ENCODE results near the gene THSD4.
"Not testable (repeated sequence)": the region's sequence is repeated elsewhere in the genome, so short reads cannot be mapped to it uniquely, and the experiment has no call there.

The THSD4 gene

DNA sequence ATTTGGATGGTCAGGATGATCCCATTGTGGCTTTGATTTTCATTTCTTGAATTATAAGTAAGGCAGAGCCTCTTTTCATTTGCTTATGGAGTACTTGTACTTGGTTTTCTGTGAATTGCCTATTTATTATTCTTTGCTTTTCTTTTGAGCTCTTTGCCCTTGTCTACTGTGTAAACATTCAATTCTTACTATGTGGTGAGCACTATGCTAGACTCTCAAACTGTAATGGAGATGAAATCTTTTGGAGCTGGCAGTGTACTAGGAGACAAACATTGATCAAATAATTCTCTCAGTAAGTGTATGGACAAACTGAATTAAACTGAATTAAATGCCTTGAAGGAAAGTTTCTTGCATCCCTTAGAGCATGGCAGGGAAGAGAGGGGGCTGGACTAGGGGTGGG is 608.1 kb downstream of the THSD4 start:
- H3K36me3 ChIP-seq (ENCODE audit: control insufficient read depth, insufficient read depth, low read length): no peaks in the 10 kb centered on the region

DNA sequence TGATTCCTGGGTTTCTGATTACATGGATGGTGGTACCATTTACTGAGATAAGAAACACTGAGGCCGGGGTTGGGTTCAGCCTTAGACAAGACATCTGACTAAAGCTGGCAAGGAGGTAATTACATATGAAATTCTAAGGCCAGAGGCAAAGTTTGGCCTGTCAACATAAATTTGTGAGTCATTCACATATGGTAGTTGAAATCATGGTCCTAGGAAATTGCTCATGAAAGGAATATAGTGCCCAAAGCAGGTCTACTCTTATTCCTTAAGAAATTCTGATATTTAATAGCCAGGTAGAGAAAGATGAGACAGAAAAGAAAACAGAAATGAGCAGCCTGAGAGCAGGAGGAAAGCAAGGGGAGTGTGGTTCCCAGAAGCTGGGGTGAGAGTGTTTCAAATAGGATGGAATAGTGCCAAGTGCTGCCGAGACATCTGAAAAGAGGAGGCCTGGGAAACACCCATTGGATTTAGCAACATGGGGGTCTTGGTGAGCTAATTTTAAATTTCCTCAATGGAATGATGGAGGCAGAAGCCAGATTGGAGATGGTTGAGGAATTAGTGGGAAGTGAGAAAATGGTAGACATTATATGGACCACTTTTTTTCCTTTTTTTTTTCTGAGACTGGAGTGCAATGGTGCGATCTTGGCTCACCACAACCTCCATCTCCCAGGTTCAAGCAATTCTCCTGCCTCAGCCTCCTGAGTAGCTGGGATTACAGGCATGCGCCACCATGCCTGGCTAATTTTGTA is 610.1 kb downstream of the THSD4 start:
- H3K4me1 ChIP-seq (ENCODE audit: control insufficient read depth, insufficient read depth, low read length, poor library complexity, severe bottlenecking); H3K9me3 ChIP-seq (ENCODE audit: control insufficient read depth, low read length); H3K36me3 ChIP-seq (ENCODE audit: control insufficient read depth, insufficient read depth, low read length); H3K4me3 ChIP-seq (ENCODE audit: insufficient read depth, low read depth, low read length, poor library complexity, severe bottlenecking); DNase-seq; H3K27me3 ChIP-seq (replicated peaks; ENCODE audit: control insufficient read depth, insufficient read depth, low read length, poor library complexity, severe bottlenecking); H3K27ac ChIP-seq (ENCODE audit: insufficient read depth, low read length, poor library complexity, severe bottlenecking): not testable (repeated sequence)

More for the DNA sequence above, 608.1 kb downstream of the THSD4 start:
- Histone ChIP-seq H3K27ac (ENCODE audit: insufficient read depth, low read length, poor library complexity, severe bottlenecking) (no peak overlapping the region), H3K4me1 (ENCODE audit: control insufficient read depth, insufficient read depth, low read length, poor library complexity, severe bottlenecking) (no peaks in the 10 kb centered on the region), H3K4me3 (ENCODE audit: insufficient read depth, low read depth, low read length, poor library complexity, severe bottlenecking) (no peak overlapping the region), H3K27me3 (replicated peaks; ENCODE audit: control insufficient read depth, insufficient read depth, low read length, poor library complexity, severe bottlenecking) (no peaks in the 10 kb centered on the region), H3K9me3 (ENCODE audit: control insufficient read depth, low read length) (no peaks in the 10 kb centered on the region)
- no peak for DNase-seq

DNA sequence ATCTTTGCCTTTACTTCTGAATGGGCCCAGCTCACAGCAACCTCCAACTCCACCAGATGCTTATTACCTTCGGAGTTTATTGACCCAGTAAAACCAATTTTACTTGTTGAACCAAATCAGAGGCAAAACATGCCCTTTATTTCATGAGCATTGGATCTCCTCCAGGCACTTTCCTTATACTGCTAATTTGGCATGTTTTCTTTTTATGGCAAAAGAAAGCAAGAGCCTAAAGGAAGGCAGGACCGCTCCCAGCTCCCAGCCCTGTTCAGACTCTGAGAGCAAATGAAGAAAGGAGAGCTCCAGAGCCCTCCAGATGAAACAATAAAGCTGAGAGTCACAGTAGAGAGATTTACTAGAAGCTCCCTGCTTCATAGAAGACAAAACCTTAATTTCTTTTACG is 613.6 kb downstream of the THSD4 start:
- H3K4me1 ChIP-seq (ENCODE audit: control insufficient read depth, insufficient read depth, low read length, poor library complexity, severe bottlenecking): no peaks in the 10 kb centered on the region
- no peak for DNase-seq
- H3K9me3 ChIP-seq (ENCODE audit: control insufficient read depth, low read length): no peaks in the 10 kb centered on the region
- no peaks in the 10 kb centered on the region for H3K36me3 ChIP-seq (ENCODE audit: control insufficient read depth, insufficient read depth, low read length)
- no peak overlapping the region for H3K4me3 ChIP-seq (ENCODE audit: insufficient read depth, low read depth, low read length, poor library complexity, severe bottlenecking)
- H3K27ac ChIP-seq (ENCODE audit: insufficient read depth, low read length, poor library complexity, severe bottlenecking): no peak overlapping the region
- no peaks in the 10 kb centered on the region for H3K27me3 ChIP-seq (replicated peaks; ENCODE audit: control insufficient read depth, insufficient read depth, low read length, poor library complexity, severe bottlenecking)

DNA sequence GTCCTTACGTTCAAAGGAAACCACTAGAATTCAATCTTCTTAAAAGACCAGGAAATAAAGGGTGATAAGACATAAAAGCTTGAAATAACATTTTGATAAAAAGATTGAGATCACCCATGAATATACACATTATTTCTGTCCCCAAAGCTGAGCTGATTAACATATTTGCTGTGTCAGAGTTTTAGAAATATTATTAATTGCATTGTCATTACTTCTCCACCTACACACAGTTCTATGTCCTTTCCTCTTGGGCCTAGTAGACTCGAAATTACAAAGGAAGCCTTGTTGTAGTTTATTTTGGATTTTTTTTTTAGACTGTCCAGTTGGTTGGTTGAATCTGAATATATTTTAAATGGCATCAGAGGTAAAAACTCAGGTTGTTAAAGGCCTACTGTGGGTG is 614.0 kb downstream of the THSD4 start:
- H3K27me3 ChIP-seq (replicated peaks; ENCODE audit: control insufficient read depth, insufficient read depth, low read length, poor library complexity, severe bottlenecking): no peaks in the 10 kb centered on the region
- H3K27ac ChIP-seq (ENCODE audit: insufficient read depth, low read length, poor library complexity, severe bottlenecking): no peak overlapping the region
- no peaks in the 10 kb centered on the region for H3K9me3 ChIP-seq (ENCODE audit: control insufficient read depth, low read length)
- no peak overlapping the region for H3K4me3 ChIP-seq (ENCODE audit: insufficient read depth, low read depth, low read length, poor library complexity, severe bottlenecking)
- H3K36me3 ChIP-seq (ENCODE audit: control insufficient read depth, insufficient read depth, low read length): no peaks in the 10 kb centered on the region
- DNase-seq: no peak
- no peaks in the 10 kb centered on the region for H3K4me1 ChIP-seq (ENCODE audit: control insufficient read depth, insufficient read depth, low read length, poor library complexity, severe bottlenecking)

DNA sequence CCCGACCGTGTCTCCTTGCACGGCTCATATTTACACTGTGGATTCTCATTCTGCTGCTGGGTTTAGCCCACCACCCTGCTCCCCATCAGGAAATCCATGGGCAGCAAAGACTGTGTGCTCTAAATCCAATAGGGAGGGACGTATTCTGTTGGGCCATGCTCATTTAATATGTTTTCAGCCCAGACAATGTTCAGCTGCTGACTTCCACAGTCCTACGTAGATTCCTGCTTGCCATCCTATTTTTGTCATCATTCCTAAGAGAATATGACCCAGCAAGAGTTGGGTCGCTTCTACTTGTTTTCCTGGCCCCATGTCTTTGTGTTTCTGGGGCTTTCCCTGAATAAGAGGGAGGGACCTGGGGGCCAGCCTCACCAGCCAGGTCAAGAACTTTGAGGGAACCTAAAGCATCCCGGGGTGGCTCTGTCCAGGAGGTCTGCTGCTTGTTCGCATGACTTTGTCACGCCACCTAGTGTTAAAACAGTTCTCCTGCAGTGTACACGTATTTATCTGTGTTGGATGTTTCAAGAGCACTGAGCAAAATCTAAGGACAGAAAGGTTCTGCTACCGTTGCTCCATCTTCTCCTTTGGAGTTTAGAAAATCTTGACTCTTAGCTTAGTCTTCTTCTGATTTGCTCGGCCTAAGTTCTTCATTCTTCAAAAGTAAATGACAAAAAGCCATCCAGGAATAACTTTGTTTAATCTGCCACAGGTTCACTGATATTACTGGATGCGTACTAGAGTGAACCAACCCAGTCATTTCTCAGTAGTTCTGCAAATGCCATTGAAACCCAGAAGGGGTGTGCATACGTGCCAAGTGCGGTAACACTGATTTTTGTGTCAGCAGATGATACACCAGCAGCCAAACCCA is 615.2 kb downstream of the THSD4 start:
- no peak for DNase-seq
- H3K9me3 ChIP-seq (ENCODE audit: control insufficient read depth, low read length): no peaks in the 10 kb centered on the region
- no peak overlapping the region for H3K27ac ChIP-seq (ENCODE audit: insufficient read depth, low read length, poor library complexity, severe bottlenecking)
- no peak overlapping the region for H3K4me3 ChIP-seq (ENCODE audit: insufficient read depth, low read depth, low read length, poor library complexity, severe bottlenecking)
- no peaks in the 10 kb centered on the region for H3K36me3 ChIP-seq (ENCODE audit: control insufficient read depth, insufficient read depth, low read length)
- no peaks in the 10 kb centered on the region for H3K4me1 ChIP-seq (ENCODE audit: control insufficient read depth, insufficient read depth, low read length, poor library complexity, severe bottlenecking)
- no peaks in the 10 kb centered on the region for H3K27me3 ChIP-seq (replicated peaks; ENCODE audit: control insufficient read depth, insufficient read depth, low read length, poor library complexity, severe bottlenecking)

DNA sequence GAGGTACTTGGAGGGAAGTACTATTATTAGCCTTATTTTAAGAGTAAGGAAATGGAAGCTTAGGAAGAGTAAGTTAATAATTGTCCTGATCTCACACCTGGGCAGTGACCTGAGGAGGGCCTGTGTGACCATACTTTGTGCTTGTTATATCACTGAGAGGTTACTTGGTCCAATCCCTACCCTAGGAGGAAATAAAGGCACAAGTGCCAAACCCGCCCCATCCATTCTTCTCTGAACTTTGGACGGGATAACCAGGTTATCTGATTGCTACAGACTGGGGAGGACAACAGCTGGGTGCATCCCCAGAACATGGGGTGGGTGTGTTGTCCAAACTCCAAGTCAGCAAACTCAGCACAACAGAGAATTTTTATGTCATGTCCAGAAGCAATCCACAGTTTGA is 617.4 kb downstream of the THSD4 start:
- no peak overlapping the region for H3K4me3 ChIP-seq (ENCODE audit: insufficient read depth, low read depth, low read length, poor library complexity, severe bottlenecking)
- H3K27me3 ChIP-seq (replicated peaks; ENCODE audit: control insufficient read depth, insufficient read depth, low read length, poor library complexity, severe bottlenecking): no peaks in the 10 kb centered on the region
- H3K27ac ChIP-seq (ENCODE audit: insufficient read depth, low read length, poor library complexity, severe bottlenecking): no peak overlapping the region
- no peaks in the 10 kb centered on the region for H3K4me1 ChIP-seq (ENCODE audit: control insufficient read depth, insufficient read depth, low read length, poor library complexity, severe bottlenecking)
- no peak for DNase-seq
- H3K36me3 ChIP-seq (ENCODE audit: control insufficient read depth, insufficient read depth, low read length): no peaks in the 10 kb centered on the region
- H3K9me3 ChIP-seq (ENCODE audit: control insufficient read depth, low read length): no peaks in the 10 kb centered on the region

DNA sequence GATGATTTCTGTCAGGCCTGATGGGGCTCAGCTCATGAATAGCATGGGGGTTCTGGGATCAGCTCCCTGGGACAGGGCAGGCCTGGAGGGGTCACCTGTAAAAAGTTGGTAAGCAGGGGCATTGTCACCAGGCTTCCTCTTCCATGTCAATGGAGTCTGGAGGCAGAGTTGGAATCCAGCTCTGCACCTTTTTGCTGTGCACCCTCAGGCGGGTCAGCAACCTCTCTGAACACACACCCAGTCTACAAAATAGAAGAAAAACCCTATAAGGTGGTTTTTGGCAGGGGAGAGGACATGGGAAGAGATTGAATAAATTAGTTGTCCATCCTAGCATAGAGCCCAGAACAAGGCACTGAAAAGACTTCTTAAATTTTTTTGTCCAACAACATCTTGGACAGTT is 617.9 kb downstream of the THSD4 start:
- Histone ChIP-seq H3K27me3 (replicated peaks; ENCODE audit: control insufficient read depth, insufficient read depth, low read length, poor library complexity, severe bottlenecking) (no peaks in the 10 kb centered on the region), H3K4me3 (ENCODE audit: insufficient read depth, low read depth, low read length, poor library complexity, severe bottlenecking) (no peak overlapping the region), H3K27ac (ENCODE audit: insufficient read depth, low read length, poor library complexity, severe bottlenecking) (no peak overlapping the region), H3K9me3 (ENCODE audit: control insufficient read depth, low read length) (no peaks in the 10 kb centered on the region), H3K4me1 (ENCODE audit: control insufficient read depth, insufficient read depth, low read length, poor library complexity, severe bottlenecking) (no peaks in the 10 kb centered on the region), H3K36me3 (ENCODE audit: control insufficient read depth, insufficient read depth, low read length) (no peaks in the 10 kb centered on the region)
- no peak for DNase-seq

DNA sequence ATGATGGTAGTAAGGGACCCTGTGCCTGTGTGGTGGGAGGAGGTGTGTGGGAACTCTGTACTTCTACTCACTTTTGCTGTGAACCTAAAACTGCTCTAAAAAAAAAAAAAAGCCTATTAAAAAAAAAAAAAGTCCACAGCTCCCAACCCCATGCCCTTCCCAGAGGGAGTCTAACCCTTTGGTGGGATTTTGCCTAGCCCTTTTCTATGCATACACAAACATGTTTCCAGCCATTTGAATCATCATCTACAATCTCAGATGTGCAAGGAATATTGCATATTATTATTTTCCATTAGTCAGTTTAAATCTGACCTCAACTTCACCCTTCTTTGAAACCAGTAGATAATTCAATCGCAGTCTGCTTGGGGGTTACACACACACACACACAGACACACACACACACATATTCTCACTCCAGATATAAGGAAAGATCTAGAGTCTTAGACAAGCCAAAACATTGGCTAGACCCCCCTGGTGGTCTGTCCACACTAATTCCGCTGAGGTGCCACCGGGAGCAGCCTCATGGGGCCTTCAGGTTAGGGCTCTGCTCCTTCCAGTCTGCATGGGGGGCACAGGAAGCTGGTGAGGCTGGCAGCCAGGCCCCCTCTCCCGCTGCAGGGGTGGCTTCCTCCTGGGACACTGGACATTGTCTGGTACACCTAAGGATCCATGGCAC is 619.6 kb downstream of the THSD4 start:
- Histone ChIP-seq H3K27me3 (replicated peaks; ENCODE audit: control insufficient read depth, insufficient read depth, low read length, poor library complexity, severe bottlenecking) (no peaks in the 10 kb centered on the region), H3K36me3 (ENCODE audit: control insufficient read depth, insufficient read depth, low read length) (no peaks in the 10 kb centered on the region), H3K4me1 (ENCODE audit: control insufficient read depth, insufficient read depth, low read length, poor library complexity, severe bottlenecking) (no peaks in the 10 kb centered on the region), H3K9me3 (ENCODE audit: control insufficient read depth, low read length) (no peaks in the 10 kb centered on the region), H3K4me3 (ENCODE audit: insufficient read depth, low read depth, low read length, poor library complexity, severe bottlenecking) (no peak overlapping the region), H3K27ac (ENCODE audit: insufficient read depth, low read length, poor library complexity, severe bottlenecking) (no peak overlapping the region)
- no peak for DNase-seq

DNA sequence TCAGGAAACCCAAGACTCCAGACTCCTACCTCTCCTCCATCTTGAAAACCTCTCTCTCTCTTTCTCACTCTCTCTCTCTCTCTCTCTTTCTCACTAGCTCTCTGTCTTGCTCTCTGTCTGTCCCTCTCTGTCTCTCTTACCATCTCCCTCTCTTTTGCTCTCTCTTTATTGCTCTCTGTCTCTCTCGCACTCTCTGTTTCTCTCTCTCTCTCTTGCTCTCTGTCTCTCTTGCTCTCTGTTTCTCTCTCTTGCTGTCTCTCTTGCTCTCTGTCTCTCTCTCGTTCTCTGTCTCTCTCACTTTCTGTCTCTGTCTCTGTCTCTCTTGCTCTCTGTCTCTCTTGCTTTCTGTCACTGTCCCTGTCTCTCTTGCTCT is 620.1 kb downstream of the THSD4 start:
- no peaks in the 10 kb centered on the region for H3K27me3 ChIP-seq (replicated peaks; ENCODE audit: control insufficient read depth, insufficient read depth, low read length, poor library complexity, severe bottlenecking)
- DNase-seq: no peak
- no peaks in the 10 kb centered on the region for H3K36me3 ChIP-seq (ENCODE audit: control insufficient read depth, insufficient read depth, low read length)
- H3K4me3 ChIP-seq (ENCODE audit: insufficient read depth, low read depth, low read length, poor library complexity, severe bottlenecking): no peak overlapping the region
- no peaks in the 10 kb centered on the region for H3K9me3 ChIP-seq (ENCODE audit: control insufficient read depth, low read length)
- no peak overlapping the region for H3K27ac ChIP-seq (ENCODE audit: insufficient read depth, low read length, poor library complexity, severe bottlenecking)
- no peaks in the 10 kb centered on the region for H3K4me1 ChIP-seq (ENCODE audit: control insufficient read depth, insufficient read depth, low read length, poor library complexity, severe bottlenecking)

Data from effector memory CD4-positive, alpha-beta T cell (primary cell).